ENCODE measurements around the gene SLC41A3.

GRCh38 chr3:126113733-126114442 is 30.0 kb upstream of the SLC41A3 start:
- TF ChIP-seq POLR2A (IDR thresholded peaks at IDR 0.05) (no peak), CTCF (IDR thresholded peaks at IDR 0.05) (peak in 1 of 6 experiments; percentile 35)
